ENCODE measurements around the gene CD53.
"Not testable (repeated sequence)": the region's sequence is repeated elsewhere in the genome, so short reads cannot be mapped to it uniquely, and the experiment has no call there.

The CD53 gene

GRCh38 chr1:110916669-110917306 lies 43.8 kb downstream of the CD53 start:
- DNase-seq (ENCODE audit: low read depth), result peak; percentile 8

GRCh38 chr1:110918016-110918415 lies 45.1 kb downstream of the CD53 start:
- DNase-seq (ENCODE audit: low read depth), result no peak

- DNase-seq (ENCODE audit: low read depth), result no peak
These were observed 49.0 kb downstream of the CD53 start for GRCh38 chr1:110921953-110922352.

- DNase-seq (ENCODE audit: low read depth), result no peak
These were observed 54.6 kb downstream of the CD53 start for GRCh38 chr1:110927484-110928075.

- DNase-seq (ENCODE audit: low read depth), result no peak
These were observed 55.2 kb downstream of the CD53 start for GRCh38 chr1:110928191-110928590.

- no peak for DNase-seq (ENCODE audit: low read depth)
These were observed 56.0 kb downstream of the CD53 start for GRCh38 chr1:110928904-110929303.

- not testable (repeated sequence) for DNase-seq (ENCODE audit: low read depth)
These were observed 58.1 kb downstream of the CD53 start for GRCh38 chr1:110931097-110931496.

- no peak for DNase-seq (ENCODE audit: low read depth)
These were observed 63.6 kb downstream of the CD53 start for GRCh38 chr1:110936567-110936966.

GRCh38 chr1:110944806-110945205 lies 71.9 kb downstream of the CD53 start:
- DNase-seq (ENCODE audit: low read depth), result no peak

- no peak for DNase-seq (ENCODE audit: low read depth)
These were observed 72.7 kb downstream of the CD53 start for GRCh38 chr1:110945626-110946025.

- no peak for DNase-seq (ENCODE audit: low read depth)
These were observed 75.3 kb downstream of the CD53 start for GRCh38 chr1:110948038-110948810.
